Body of pancreas (tissue), 4 donors: ENCODE measurements around the gene TRERF1. TPM values are rescaled to one million over a fixed set of nuclear protein-coding genes. Genes with fewer than 3 reads are reported as not detected.

Experiments
- ATAC-seq: fragments of 150-250 bp; one replicate; pipeline ENCODE4 v1.9.1; 2016
- DNase-seq, 4 donors: peaks; one replicate each; pipeline ENCODE4 v3.0.0-alpha.2; 2019
- H3K27ac ChIP-seq, 4 donors: fragments of 200-600 bp; sonication (generic); 1 replicate in 3 of 4; 2 replicates in 1 of 4; pipeline versions ENCODE4 v1.5.1 to v1.6.1; 2016 to 2019; ENCODE audit warnings: mild to moderate bottlenecking in 1 of 4, mixed read lengths in 1 of 4, moderate library complexity in 1 of 4
- H3K27me3 ChIP-seq, 2 donors: fragments of 200-600 bp; sonication (generic); one replicate each; pipeline ENCODE4 v1.6.0; 2016; ENCODE audit warnings: mild to moderate bottlenecking in 1 of 2
- H3K36me3 ChIP-seq, 2 donors: fragments of 200-600 bp; sonication (generic); replicated peaks in 1 of 2; 2 replicates each; pipeline ENCODE4 v1.5.1; 2016; ENCODE audit warnings: low read depth in 2 of 2; ENCODE audit not compliant: insufficient read depth in 1 of 2
- H3K4me1 ChIP-seq: fragments of 200-600 bp; sonication (generic); one replicate; pipeline ENCODE4 v1.6.0; 2016
- H3K4me3 ChIP-seq, 2 donors: fragments of 200-600 bp; sonication (generic); 1 replicate in 1 of 2; 2 replicates in 1 of 2; pipeline ENCODE4 v1.5.1; 2016 to 2019
- H3K9me3 ChIP-seq, 3 donors: fragments of 200-600 bp; sonication (generic); 1 replicate in 2 of 3; 2 replicates in 1 of 3; pipeline ENCODE4 v1.5.1; 2016
- POLR2A ChIP-seq, 3 donors: fragments of 450-650 bp; IDR thresholded peaks; one replicate each; pipeline ENCODE4 v1.6.1; 2016; ENCODE audit warnings: antibody characterized with exemption in 3 of 3, mild to moderate bottlenecking in 2 of 3
- WGBS, 2 donors: methylation state at CpG; one replicate each; pipeline ENCODE4 v1.1.5; 2017; 5-methylcytosine and 5-hydroxymethylcytosine counted together
- intact Hi-C: fragments of 100-400 bp; cut with DNase I; formaldehyde crosslinking; loops from one replicate; pipeline ENCODE4 v1.15.1; 2023
- total RNA-seq, 2 donors: library from RNA; depleted of rRNA; stranded (reverse); fragments of >200 nt; gene quantifications; one replicate each; pipeline ENCODE4 v1.1.0, GENCODE V29; 2016
- TF ChIP-seq, protein P1 (sequence below), 7 experiments: fragments of 450-650 bp in 4 of 7; fragments of 200-600 bp in 3 of 7; sonication (generic) in 3 of 7; IDR thresholded peaks; one replicate each; pipeline ENCODE4 v1.5.1; 2016 to 2019; ENCODE audit warnings: antibody characterized with exemption in 7 of 7

Gene TRERF1
- total RNA-seq, 2 donors from 2014 or later, result 2.3 to 3.4 TPM

DNA sequence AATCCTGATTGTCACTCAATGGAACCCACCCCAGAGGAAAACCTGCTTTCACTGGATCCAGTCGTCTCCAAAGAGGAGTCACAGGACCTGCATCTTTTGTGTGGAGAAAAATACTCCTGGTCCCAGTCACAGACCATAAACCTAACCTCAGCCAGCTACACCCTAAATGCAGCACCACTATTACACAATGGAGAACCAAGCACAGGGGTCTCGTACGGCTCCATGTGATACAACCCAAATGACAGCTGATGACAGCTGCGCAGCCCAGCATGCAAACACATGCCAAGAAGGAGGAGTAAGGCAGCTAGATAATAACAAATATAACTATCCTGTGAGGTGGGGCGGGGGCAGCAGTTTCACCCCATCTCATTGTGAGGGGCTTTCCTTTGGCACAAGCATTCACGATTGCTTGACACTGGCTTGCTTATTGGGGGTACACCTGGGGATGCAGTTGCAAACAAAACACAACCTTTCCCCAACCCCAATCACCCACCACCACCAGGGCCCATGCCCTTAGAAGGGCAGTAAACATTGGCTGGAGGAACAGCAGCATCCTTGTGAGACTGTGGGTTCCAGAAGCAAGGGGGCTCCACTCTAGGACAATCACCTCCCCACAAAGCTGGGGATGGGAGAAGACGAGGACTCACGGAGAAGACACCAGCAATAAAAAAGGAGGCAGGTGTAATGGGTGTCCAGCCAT lies 51.5 kb downstream of the TRERF1 start:
- intact Hi-C loops, result no loop called here
- Histone ChIP-seq H3K27me3 (no peaks in the 10 kb centered on the region), H3K9me3 (no peaks in the 10 kb centered on the region), H3K27ac (no peak overlapping the region), H3K4me3 (no peak overlapping the region), H3K36me3 (no peaks in the 10 kb centered on the region), H3K4me1 (no peaks in the 10 kb centered on the region)
- ATAC-seq, result no peak
- no peak for TF ChIP-seq POLR2A (IDR thresholded peaks at IDR 0.05)
- TF ChIP-seq, protein P1, sequence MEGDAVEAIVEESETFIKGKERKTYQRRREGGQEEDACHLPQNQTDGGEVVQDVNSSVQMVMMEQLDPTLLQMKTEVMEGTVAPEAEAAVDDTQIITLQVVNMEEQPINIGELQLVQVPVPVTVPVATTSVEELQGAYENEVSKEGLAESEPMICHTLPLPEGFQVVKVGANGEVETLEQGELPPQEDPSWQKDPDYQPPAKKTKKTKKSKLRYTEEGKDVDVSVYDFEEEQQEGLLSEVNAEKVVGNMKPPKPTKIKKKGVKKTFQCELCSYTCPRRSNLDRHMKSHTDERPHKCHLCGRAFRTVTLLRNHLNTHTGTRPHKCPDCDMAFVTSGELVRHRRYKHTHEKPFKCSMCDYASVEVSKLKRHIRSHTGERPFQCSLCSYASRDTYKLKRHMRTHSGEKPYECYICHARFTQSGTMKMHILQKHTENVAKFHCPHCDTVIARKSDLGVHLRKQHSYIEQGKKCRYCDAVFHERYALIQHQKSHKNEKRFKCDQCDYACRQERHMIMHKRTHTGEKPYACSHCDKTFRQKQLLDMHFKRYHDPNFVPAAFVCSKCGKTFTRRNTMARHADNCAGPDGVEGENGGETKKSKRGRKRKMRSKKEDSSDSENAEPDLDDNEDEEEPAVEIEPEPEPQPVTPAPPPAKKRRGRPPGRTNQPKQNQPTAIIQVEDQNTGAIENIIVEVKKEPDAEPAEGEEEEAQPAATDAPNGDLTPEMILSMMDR (IDR thresholded peaks at IDR 0.05), result no peak
- 87 to 90% methylated on average over 8 of the region's 8 CpGs for WGBS, 2 donors
- DNase-seq, result no peak

DNA sequence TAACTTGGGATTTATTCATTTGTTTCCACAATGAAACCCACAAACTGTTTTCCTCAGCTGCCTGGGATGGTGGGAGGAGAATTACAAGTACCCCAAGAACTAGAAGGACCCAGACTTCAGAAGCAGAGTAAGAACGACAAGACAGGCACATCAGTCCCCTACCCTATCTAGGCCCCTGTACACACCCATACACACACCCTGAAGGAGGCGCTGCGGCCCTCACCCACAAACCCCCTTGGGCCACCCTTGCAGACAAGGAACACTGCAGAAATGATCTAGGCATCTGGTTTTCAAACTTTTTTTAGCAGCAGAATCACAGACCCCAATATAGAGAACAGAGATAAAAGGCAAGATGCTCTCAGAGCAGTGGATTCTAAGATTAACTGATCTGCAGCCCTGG lies 55.0 kb downstream of the TRERF1 start:
- DNase-seq, result no peak
- ATAC-seq, result no peak
- intact Hi-C loops, result no loop called here
- H3K4me3 ChIP-seq, result no peak overlapping the region
- TF ChIP-seq, protein P1 (IDR thresholded peaks at IDR 0.05), result no peak
- no peak for TF ChIP-seq POLR2A (IDR thresholded peaks at IDR 0.05)
- no peaks in the 10 kb centered on the region for H3K9me3 ChIP-seq
- no peaks in the 10 kb centered on the region for H3K36me3 ChIP-seq
- no peak overlapping the region for H3K27ac ChIP-seq
- H3K4me1 ChIP-seq, result peaks cover 6% of the 10 kb centered on the region
- WGBS, 2 donors, result 82 to 83% methylated on average over 3 of the region's 3 CpGs
- no peaks in the 10 kb centered on the region for H3K27me3 ChIP-seq

DNA sequence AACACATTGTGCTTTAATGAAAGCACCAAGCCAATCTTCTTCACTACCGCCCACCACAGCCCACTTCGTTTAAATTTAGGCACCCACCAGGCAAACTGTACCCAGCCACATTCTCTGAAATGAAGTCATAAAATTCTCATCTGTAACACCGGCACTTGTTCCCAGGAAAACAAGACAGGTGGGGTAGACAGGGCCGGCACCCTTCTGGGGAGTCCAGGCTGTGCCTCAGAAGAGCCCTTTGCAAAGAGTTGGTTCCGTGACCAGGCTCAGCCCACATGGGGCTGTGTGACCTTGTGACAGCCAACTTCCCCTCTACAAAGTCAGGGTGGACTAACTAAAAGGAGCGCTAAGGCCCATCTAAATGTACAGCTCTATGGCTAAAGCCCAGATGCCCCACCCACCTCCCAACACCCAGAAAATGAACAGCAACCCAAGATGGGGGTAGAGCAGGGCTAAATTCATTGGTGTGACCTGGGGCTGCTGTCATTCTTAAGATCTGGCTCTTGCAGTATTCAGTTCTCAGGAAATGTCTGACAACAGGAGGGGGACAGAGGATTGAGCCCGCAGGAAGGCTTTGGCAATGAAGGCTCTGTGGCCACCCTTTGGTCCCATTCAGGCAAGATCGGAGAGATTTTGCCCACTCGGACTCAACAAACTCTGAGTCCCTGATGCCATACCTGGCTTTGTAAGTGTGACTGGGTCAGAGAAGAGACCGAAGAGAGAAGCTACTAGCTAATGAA lies 56.7 kb downstream of the TRERF1 start:
- TF ChIP-seq, protein P1 (IDR thresholded peaks at IDR 0.05), result no peak
- TF ChIP-seq POLR2A (IDR thresholded peaks at IDR 0.05), result no peak
- Histone ChIP-seq H3K4me3 (no peak overlapping the region), H3K27me3 (no peaks in the 10 kb centered on the region), H3K27ac (no peak overlapping the region), H3K9me3 (no peaks in the 10 kb centered on the region), H3K4me1 (peaks cover 6% of the 10 kb centered on the region), H3K36me3 (no peaks in the 10 kb centered on the region)
- intact Hi-C loops, result no loop called here
- DNase-seq (peak in 1 of 4 donors; percentile 22), ATAC-seq (no peak)
- 89 to 90% methylated on average over 9 to 10 of the region's 10 CpGs for WGBS, 2 donors

DNA sequence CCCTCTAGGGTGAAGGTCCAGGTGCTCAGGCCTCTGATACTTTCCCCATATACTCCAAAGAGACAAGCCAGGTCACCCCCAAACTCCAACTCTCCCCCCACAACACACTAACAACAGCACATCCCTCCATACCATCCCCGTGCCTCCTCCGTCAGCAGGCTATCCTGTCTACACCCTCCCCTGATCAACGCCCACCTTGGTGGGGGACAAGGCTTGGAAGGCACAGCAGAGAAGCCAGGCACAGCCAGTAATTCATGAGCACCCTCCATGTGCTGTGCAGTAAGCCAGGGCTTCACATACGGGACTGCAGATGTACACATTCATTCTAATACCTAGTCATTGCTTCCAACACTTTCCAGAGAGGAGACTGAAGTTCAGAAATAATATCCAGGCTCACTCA lies 57.6 kb downstream of the TRERF1 start:
- Histone ChIP-seq H3K4me3 (no peak overlapping the region), H3K4me1 (peaks cover 6% of the 10 kb centered on the region), H3K9me3 (no peaks in the 10 kb centered on the region), H3K27me3 (no peaks in the 10 kb centered on the region), H3K27ac (no peak overlapping the region), H3K36me3 (no peaks in the 10 kb centered on the region)
- TF ChIP-seq, protein P1 (IDR thresholded peaks at IDR 0.05), result no peak
- no peak for TF ChIP-seq POLR2A (IDR thresholded peaks at IDR 0.05)
- 85 to 89% methylated on average over 4 of the region's 4 CpGs for WGBS, 2 donors
- DNase-seq, result no peak
- ATAC-seq, result no peak
- intact Hi-C loops, result no loop called here
